K562 (cell line): ENCODE results near the gene GBP5.

Source experiments
- CHCHD3 ChIP-seq: fragments of 250-450 bp; sonication (Bioruptor Pico); IDR thresholded peaks from 2 replicates; pipeline ENCODE4 v2.1.2; 2022; ENCODE audit warnings: mild to moderate bottlenecking
- CTCF ChIP-seq, 3 experiments: IDR thresholded peaks in 2 of 3; conservative IDR thresholded peaks in 1 of 3; 2 replicates each; pipeline ENCODE4 v1.5.1; 2011 to 2012; ENCODE audit warnings: low read length in 3 of 3, mild to moderate bottlenecking in 3 of 3, control low read depth in 2 of 3, improper control_type of control experiment in 1 of 3, inconsistent platforms in 1 of 3, low read depth in 1 of 3, mixed read lengths in 1 of 3, moderate library complexity in 1 of 3; ENCODE audit not compliant: insufficient read depth in 2 of 3
- EP300 ChIP-seq: IDR thresholded peaks from 2 replicates; pipeline ENCODE4 v1.6.1; 2012; ENCODE audit warnings: low read length, improper control_type of control experiment
- KDM1A ChIP-seq, 2 experiments: fragments of 450-650 bp; IDR thresholded peaks; 2 replicates each; pipeline ENCODE4 v1.6.1; 2016; ENCODE audit warnings: mild to moderate bottlenecking in 2 of 2
- PATZ1 ChIP-seq: fragments of 250-450 bp; sonication (Bioruptor Pico); IDR thresholded peaks from 2 replicates; pipeline ENCODE4 v1.5.0; 2020; ENCODE audit warnings: mild to moderate bottlenecking, borderline replicate concordance
- POLR2A ChIP-seq: fragments of 450-650 bp; conservative IDR thresholded peaks from 2 replicates; pipeline ENCODE4 v1.6.1; 2016
- SMAD4 ChIP-seq: fragments of 250-450 bp; sonication (Bioruptor Pico); conservative IDR thresholded peaks from 2 replicates; pipeline ENCODE4 v1.8.0; 2021; ENCODE audit warnings: inconsistent platforms, mild to moderate bottlenecking, moderate library complexity
- STAT6 ChIP-seq: sonication (generic); formaldehyde crosslinking; IDR thresholded peaks from 2 replicates; pipeline ENCODE4 v1.8.1; 2023; ENCODE audit warnings: mild to moderate bottlenecking, missing genetic modification reagents
- ZNF311 ChIP-seq: fragments of 250-450 bp; sonication (Bioruptor Pico); IDR thresholded peaks from 2 replicates; pipeline ENCODE4 v1.4.0; 2020; ENCODE audit warnings: mild to moderate bottlenecking, moderate library complexity

GRCh38 chr1:89269277-89269676 is 3.4 kb downstream of the GBP5 start:
- TF ChIP-seq CTCF (IDR thresholded peaks at IDR 0.05 in 2 of 3, conservative IDR thresholded peaks at IDR 0.05 in 1 of 3; ENCODE audit: insufficient read depth in 2 of 3, low read depth in 1 of 3, low read length in 3 of 3) (no peak), POLR2A (no peak), ZNF311 (CRISPR knock-in tag) (no peak), SMAD4 (CRISPR knock-in tag) (no peak), KDM1A (IDR thresholded peaks at IDR 0.05) (no peak), PATZ1 (no peak), CHCHD3 (CRISPR knock-in tag) (no peak), EP300 (no peak), STAT6 (CRISPR knock-in tag) (no peak)
